SK-N-SH (cell line): Measurements from ENCODE around the gene CDK5RAP2. TPM values are rescaled to one million over a fixed set of nuclear protein-coding genes. Genes with fewer than 3 reads are reported as not detected.

Source experiments
- CTCF ChIA-PET: fragments of 300-600, 350-600 bp; formaldehyde crosslinking; extraction: SDS; loops from one replicate; lab custom pipeline; 2021; lab: Yijun Ruan, JAX
- POLR2A ChIA-PET: fragments of 350-600 bp; sonication (Branson Sonifier 250); formaldehyde crosslinking; extraction: SDS; loops from one replicate; lab custom pipeline; 2020; ENCODE audit warnings: antibody characterized with exemption, inconsistent platforms; lab: Yijun Ruan, JAX
- DNase-seq: peaks from one replicate; pipeline ENCODE4 v3.0.0; 2012
- H2AFZ ChIP-seq: fragments of 200-600 bp; sonication (generic); 2 replicates; pipeline ENCODE4 v1.8.1; 2016; ENCODE audit warnings: antibody characterized with exemption, mild to moderate bottlenecking, low read depth
- H3F3A ChIP-seq: fragments of 200-600 bp; sonication (generic); replicated peaks from 2 replicates; pipeline ENCODE3; 2016; ENCODE audit warnings: antibody characterized with exemption, mild to moderate bottlenecking; ENCODE audit not compliant: insufficient read depth
- H3K27ac ChIP-seq, 2 experiments: fragments of 200-500 bp in 1 of 2; fragments of 200-600 bp in 1 of 2; sonication (Bioruptor generic) in 1 of 2; sonication (generic), shearing (Covaris generic) in 1 of 2; 2 replicates each; pipeline versions ENCODE4 v1.5.1 to v1.6.1; 2014 to 2016; ENCODE audit warnings: low read depth in 2 of 2, inconsistent platforms in 1 of 2, low read length in 1 of 2, mild to moderate bottlenecking in 1 of 2, mixed read lengths in 1 of 2
- H3K27me3 ChIP-seq: fragments of 200-600 bp; sonication (generic), shearing (Covaris generic); 2 replicates; pipeline ENCODE4 v1.6.1; 2016; ENCODE audit warnings: mixed run types; ENCODE audit not compliant: insufficient read depth
- H3K36me3 ChIP-seq, 2 experiments: fragments of 200-500 bp in 1 of 2; fragments of 200-600 bp in 1 of 2; sonication (Bioruptor generic) in 1 of 2; sonication (generic) in 1 of 2; replicated peaks in 1 of 2; 2 replicates each; pipeline versions ENCODE3 to v1.5.1; 2014 to 2016; ENCODE audit warnings: low read length in 1 of 2, mild to moderate bottlenecking in 1 of 2; ENCODE audit not compliant: insufficient read depth in 2 of 2, control insufficient read depth in 1 of 2
- H3K4me1 ChIP-seq, 2 experiments: fragments of 200-500 bp in 1 of 2; fragments of 200-600 bp in 1 of 2; sonication (Bioruptor generic) in 1 of 2; sonication (generic), shearing (Covaris generic) in 1 of 2; 2 replicates each; pipeline versions ENCODE4 v1.5.1 to v1.6.1; 2014 to 2016; ENCODE audit warnings: low read depth in 1 of 2, low read length in 1 of 2, mixed run types in 1 of 2; ENCODE audit not compliant: insufficient read depth in 2 of 2, control insufficient read depth in 1 of 2
- H3K4me2 ChIP-seq: fragments of 200-600 bp; sonication (generic), shearing (Covaris generic); 2 replicates; pipeline ENCODE4 v1.6.1; 2017; ENCODE audit warnings: mixed run types
- H3K4me3 ChIP-seq, 2 experiments: fragments of 200-500 bp in 1 of 2; fragments of 200-600 bp in 1 of 2; sonication (Bioruptor generic) in 1 of 2; sonication (generic), shearing (Covaris generic) in 1 of 2; 2 replicates each; pipeline versions ENCODE4 v1.5.1 to v1.8.1; 2014 to 2016; ENCODE audit warnings: low read depth in 2 of 2, inconsistent platforms in 1 of 2, low read length in 1 of 2, mild to moderate bottlenecking in 1 of 2, mixed read lengths in 1 of 2, moderate library complexity in 1 of 2
- H3K79me2 ChIP-seq: fragments of 200-600 bp; sonication (generic); 2 replicates; pipeline ENCODE4 v1.8.1; 2017; ENCODE audit warnings: mild to moderate bottlenecking; ENCODE audit not compliant: insufficient read depth
- H3K9ac ChIP-seq: fragments of 200-600 bp; sonication (generic); 2 replicates; pipeline ENCODE4 v1.6.1; 2017; ENCODE audit warnings: mixed run types
- H3K9me2 ChIP-seq: fragments of 200-600 bp; sonication (generic); 2 replicates; pipeline ENCODE4 v1.6.1; 2017; ENCODE audit warnings: mixed run types
- H3K9me3 ChIP-seq: fragments of 200-600 bp; sonication (generic); 2 replicates; pipeline ENCODE4 v1.6.1; 2017; ENCODE audit warnings: mixed run types, mild to moderate bottlenecking, moderate library complexity
- H4K20me1 ChIP-seq: fragments of 200-600 bp; sonication (generic); 2 replicates; pipeline ENCODE4 v1.6.1; 2017; ENCODE audit warnings: mild to moderate bottlenecking, mixed run types; ENCODE audit not compliant: insufficient read depth
- CHD2 ChIP-seq: fragments of 150-350 bp; IDR thresholded peaks from 2 replicates; pipeline ENCODE4 v1.6.1; 2018; ENCODE audit warnings: low read length; ENCODE audit not compliant: partially characterized antibody
- CTCF ChIP-seq: fragments of 200-600 bp; sonication (generic); IDR thresholded peaks from 2 replicates; pipeline ENCODE4 v1.6.1; 2017; ENCODE audit warnings: antibody characterized with exemption, mild to moderate bottlenecking, moderate library complexity
- ELF1 ChIP-seq: IDR thresholded peaks from 2 replicates; pipeline ENCODE4 v1.4.0; 2012
- FOSL2 ChIP-seq: IDR thresholded peaks from 2 replicates; pipeline ENCODE4 v1.4.0; 2012; ENCODE audit warnings: low read depth, mild to moderate bottlenecking, moderate library complexity, borderline replicate concordance
- FOXM1 ChIP-seq: IDR thresholded peaks from 2 replicates; pipeline ENCODE4 v1.4.0; 2012; ENCODE audit warnings: low read depth, mild to moderate bottlenecking
- MAX ChIP-seq: IDR thresholded peaks from 2 replicates; pipeline ENCODE4 v1.4.0; 2012; ENCODE audit warnings: low read depth
- NFIC ChIP-seq: IDR thresholded peaks from 2 replicates; pipeline ENCODE4 v1.4.0; 2012; ENCODE audit warnings: borderline replicate concordance
- POLR2AphosphoS5 ChIP-seq: IDR thresholded peaks from 2 replicates; pipeline ENCODE4 v1.6.1; 2012; ENCODE audit warnings: low read depth, low read length
- RAD21 ChIP-seq: IDR thresholded peaks from 2 replicates; pipeline ENCODE4 v1.6.1; 2012; ENCODE audit warnings: mild to moderate bottlenecking, low read length
- SIN3A ChIP-seq: IDR thresholded peaks from 2 replicates; pipeline ENCODE4 v1.6.1; 2012; ENCODE audit warnings: low read depth, mild to moderate bottlenecking, low read length, moderate library complexity, borderline replicate concordance
- SMC3 ChIP-seq: IDR thresholded peaks from 2 replicates; pipeline ENCODE4 v1.6.1; 2012; ENCODE audit warnings: low read depth, low read length, improper control_type of control experiment
- TAF1 ChIP-seq: IDR thresholded peaks from 2 replicates; pipeline ENCODE4 v1.6.1; 2012; ENCODE audit warnings: low read depth, mild to moderate bottlenecking, low read length, moderate library complexity, borderline replicate concordance
- TEAD4 ChIP-seq: IDR thresholded peaks from 2 replicates; pipeline ENCODE4 v1.4.0; 2012; ENCODE audit warnings: mild to moderate bottlenecking, borderline replicate concordance; ENCODE audit not compliant: insufficient read depth
- USF1 ChIP-seq: IDR thresholded peaks from 2 replicates; pipeline ENCODE4 v1.4.0; 2012; ENCODE audit warnings: low read depth, borderline replicate concordance
- YY1 ChIP-seq: IDR thresholded peaks from 2 replicates; pipeline ENCODE4 v1.4.0; 2012; ENCODE audit warnings: low read depth, mild to moderate bottlenecking
- WGBS: methylation state at CpG from one replicate; pipeline ENCODE4 v1.1.6; 2017; ENCODE audit warnings: low lambda C conversion rate; 5-methylcytosine and 5-hydroxymethylcytosine counted together
- polyA plus RNA-seq, 3 experiments: library from polyadenylated mRNA; depleted of rRNA; stranded (reverse); fragments of >200 nt; gene quantifications; 2 replicates each; pipeline ENCODE4 v1.2.3, GENCODE V29; 2012

The CDK5RAP2 gene
- polyA plus RNA-seq, 1 of the 3 experiments (the other 2 are of a cell fraction) = 20.7 TPM

- H3K4me1 ChIP-seq = peaks cover 0 to under 1% of the 10 kb centered on the region in 2 experiments; a peak in 1 of 4 replicates
- WGBS = 45% methylated on average over 1 of the region's 1 CpG
- H3K4me3 ChIP-seq = no peak overlapping the region
- no peaks in the 10 kb centered on the region for H3K36me3 ChIP-seq
- POLR2A ChIA-PET = no interaction called here
- CTCF ChIA-PET = no interaction called here
- no peak overlapping the region for H3K9ac ChIP-seq
- no peaks in the 10 kb centered on the region for H3K79me2 ChIP-seq
- DNase-seq = no peak
- no peak overlapping the region for H2AFZ ChIP-seq
- no peaks in the 10 kb centered on the region for H4K20me1 ChIP-seq
- H3F3A ChIP-seq = no peaks in the 10 kb centered on the region
- TF ChIP-seq POLR2AphosphoS5 (no peak), SIN3A (no peak), MAX (no peak), FOXM1 (no peak), TAF1 (no peak), FOSL2 (no peak), SMC3 (no peak), RAD21 (no peak), ELF1 (no peak), CHD2 (no peak), YY1 (no peak)
- H3K27ac ChIP-seq = no peak overlapping the region
- no peak overlapping the region for H3K4me2 ChIP-seq
- H3K27me3 ChIP-seq = no peaks in the 10 kb centered on the region
- H3K9me3 ChIP-seq = no peaks in the 10 kb centered on the region
- H3K9me2 ChIP-seq = no peaks in the 10 kb centered on the region
These were observed 211.2 kb downstream of the CDK5RAP2 start for GRCh38 chr9:120368799-120369198.

- ChIA-PET CTCF (no interaction called here), POLR2A (no interaction called here)
- Histone ChIP-seq H4K20me1 (no peaks in the 10 kb centered on the region), H3K27me3 (no peaks in the 10 kb centered on the region), H3K9me2 (no peaks in the 10 kb centered on the region), H3K36me3 (no peaks in the 10 kb centered on the region), H3K79me2 (no peaks in the 10 kb centered on the region), H3K4me2 (no peak overlapping the region), H3K4me1 (peaks cover 0 to 7% of the 10 kb centered on the region in 2 experiments; a peak in 1 of 4 replicates), H3K27ac (no peak overlapping the region), H3K4me3 (no peak overlapping the region), H3F3A (no peaks in the 10 kb centered on the region), H2AFZ (0 out of 2 replicates have a peak overlapping the region, but pooled peaks have one; percentile 49), H3K9me3 (no peaks in the 10 kb centered on the region), H3K9ac (no peak overlapping the region)
- WGBS = 34% methylated on average over 4 of the region's 4 CpGs
- TF ChIP-seq TEAD4 = 0 out of 2 replicates have a peak, but pooled peaks have one; percentile 65
- TF ChIP-seq CTCF = peak; percentile 43
- peak; percentile 65; the same call in 1 of the 2 replicates for TF ChIP-seq NFIC
- TF ChIP-seq ELF1 = 0 out of 2 replicates have a peak, but pooled peaks have one; percentile 29
- no peak for TF ChIP-seq RAD21
- no peak for TF ChIP-seq USF1
- DNase-seq = no peak
These were observed 213.3 kb downstream of the CDK5RAP2 start for GRCh38 chr9:120366644-120367019.
